ENCODE measurements around the gene SLC10A7. TPM values are rescaled to one million over a fixed set of nuclear protein-coding genes. Genes with fewer than 3 reads are reported as not detected.

SLC10A7 gene
- total and polyA plus RNA-seq, 2 of the 4 experiments (the other 2 are of a cell fraction) = 5.2 to 8.4 TPM

DNA sequence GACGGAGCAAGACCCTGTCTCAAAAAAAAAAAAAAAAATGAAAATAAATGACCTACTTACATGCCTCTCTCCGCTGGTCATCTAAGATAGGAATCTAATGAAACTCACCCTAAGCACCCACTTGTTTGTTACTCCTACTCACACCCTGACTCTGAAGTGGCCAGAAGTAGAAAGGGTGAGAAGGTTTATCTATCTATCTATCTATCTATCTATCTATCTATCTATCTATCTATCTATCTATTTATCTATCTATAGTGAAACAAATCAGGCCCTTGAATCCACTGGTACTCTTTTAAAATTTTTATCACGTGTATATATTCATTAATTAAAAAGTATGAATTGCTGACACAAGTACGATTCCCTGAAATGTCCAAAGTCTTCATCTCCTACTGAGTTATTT is 75.2 kb downstream of the SLC10A7 start:
- no peaks in the 10 kb centered on the region; the same call in 1 of the 2 replicates for H3K9me1 ChIP-seq (ENCODE audit: insufficient read depth, low read length)
- DNase-seq = no peak
- in situ Hi-C loops (cut with MboI; ENCODE audit: low sequenced_read_pairs) = no loop called here
- H3K9ac ChIP-seq (ENCODE audit: low read depth, low read length) = no peak overlapping the region
- no peak overlapping the region for H3K56ac ChIP-seq (ENCODE audit: extremely low read depth, insufficient read depth, low read length)
- no peak overlapping the region for H3K18ac ChIP-seq (ENCODE audit: low read depth, low read length)
- no peak overlapping the region for H2AFZ ChIP-seq (replicated peaks; ENCODE audit: low read length, poor library complexity)
- TF ChIP-seq, protein P1, sequence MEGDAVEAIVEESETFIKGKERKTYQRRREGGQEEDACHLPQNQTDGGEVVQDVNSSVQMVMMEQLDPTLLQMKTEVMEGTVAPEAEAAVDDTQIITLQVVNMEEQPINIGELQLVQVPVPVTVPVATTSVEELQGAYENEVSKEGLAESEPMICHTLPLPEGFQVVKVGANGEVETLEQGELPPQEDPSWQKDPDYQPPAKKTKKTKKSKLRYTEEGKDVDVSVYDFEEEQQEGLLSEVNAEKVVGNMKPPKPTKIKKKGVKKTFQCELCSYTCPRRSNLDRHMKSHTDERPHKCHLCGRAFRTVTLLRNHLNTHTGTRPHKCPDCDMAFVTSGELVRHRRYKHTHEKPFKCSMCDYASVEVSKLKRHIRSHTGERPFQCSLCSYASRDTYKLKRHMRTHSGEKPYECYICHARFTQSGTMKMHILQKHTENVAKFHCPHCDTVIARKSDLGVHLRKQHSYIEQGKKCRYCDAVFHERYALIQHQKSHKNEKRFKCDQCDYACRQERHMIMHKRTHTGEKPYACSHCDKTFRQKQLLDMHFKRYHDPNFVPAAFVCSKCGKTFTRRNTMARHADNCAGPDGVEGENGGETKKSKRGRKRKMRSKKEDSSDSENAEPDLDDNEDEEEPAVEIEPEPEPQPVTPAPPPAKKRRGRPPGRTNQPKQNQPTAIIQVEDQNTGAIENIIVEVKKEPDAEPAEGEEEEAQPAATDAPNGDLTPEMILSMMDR (conservative IDR thresholded peaks at IDR 0.05; ENCODE audit: low read depth, low read length) = no peak
- TF ChIP-seq CHD1 (IDR thresholded peaks at IDR 0.05; ENCODE audit: low read depth, low read length) (no peak), RAD21 (IDR thresholded peaks at IDR 0.05; ENCODE audit: low read length) (no peak), MXI1 (IDR thresholded peaks at IDR 0.05; ENCODE audit: borderline replicate concordance, low read depth, low read length) (no peak), ELK1 (IDR thresholded peaks at IDR 0.05; ENCODE audit: borderline replicate concordance, low read depth, low read length) (no peak), CEBPB (IDR thresholded peaks at IDR 0.05; ENCODE audit: low read depth, low read length) (no peak), RFX5 (IDR thresholded peaks at IDR 0.05; ENCODE audit: low read depth, low read length) (no peak), NFE2L2 (IDR thresholded peaks at IDR 0.05; ENCODE audit: low read depth, low read length) (no peak)
- TF ChIP-seq, protein P2, sequence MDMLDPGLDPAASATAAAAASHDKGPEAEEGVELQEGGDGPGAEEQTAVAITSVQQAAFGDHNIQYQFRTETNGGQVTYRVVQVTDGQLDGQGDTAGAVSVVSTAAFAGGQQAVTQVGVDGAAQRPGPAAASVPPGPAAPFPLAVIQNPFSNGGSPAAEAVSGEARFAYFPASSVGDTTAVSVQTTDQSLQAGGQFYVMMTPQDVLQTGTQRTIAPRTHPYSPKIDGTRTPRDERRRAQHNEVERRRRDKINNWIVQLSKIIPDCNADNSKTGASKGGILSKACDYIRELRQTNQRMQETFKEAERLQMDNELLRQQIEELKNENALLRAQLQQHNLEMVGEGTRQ (IDR thresholded peaks at IDR 0.05; ENCODE audit: low read depth, low read length) = no peak
- H4K8ac ChIP-seq (ENCODE audit: low read depth in 2 of 2, low read length in 2 of 2) = no peak overlapping the region
- no TSS peak for BruUV-seq (replicated peaks)
- ChIA-PET POLR2A (ENCODE audit: unreplicated experiment) (no interaction called here), CTCF (no interaction called here)
- no peak for ATAC-seq (ENCODE audit: low read depth)
- H2AK5ac ChIP-seq (ENCODE audit: low read depth, low read length) = no peak overlapping the region
- no peak overlapping the region for H4K91ac ChIP-seq (ENCODE audit: insufficient read depth, low read depth, low read length)
- H3K9me3 ChIP-seq (ENCODE audit: control insufficient read depth, insufficient read depth, low read length) = no peaks in the 10 kb centered on the region
- no peak overlapping the region for H2BK5ac ChIP-seq (ENCODE audit: low read depth, low read length, poor library complexity, severe bottlenecking)
- H2BK15ac ChIP-seq (ENCODE audit: low read depth, low read length) = no peak overlapping the region
- no peak overlapping the region for H3K4me3 ChIP-seq (ENCODE audit: insufficient read depth, low read depth, low read length)
- H2BK120ac ChIP-seq (ENCODE audit: low read depth, low read length) = no peak overlapping the region
- H2BK20ac ChIP-seq (ENCODE audit: low read depth, low read length) = no peak overlapping the region
- no peak overlapping the region for H3K4ac ChIP-seq (ENCODE audit: low read depth, low read length)
- H3K36me3 ChIP-seq (ENCODE audit: control insufficient read depth, insufficient read depth, low read length) = peaks cover 3% of the 10 kb centered on the region; the same call in 1 of the 2 replicates
- H3K27me3 ChIP-seq (ENCODE audit: control insufficient read depth, insufficient read depth, low read length) = no peaks in the 10 kb centered on the region
- H3K23ac ChIP-seq (ENCODE audit: low read depth, low read length) = no peak overlapping the region
- no peak overlapping the region for H3K4me2 ChIP-seq (ENCODE audit: low read depth, low read length)
- H3K27ac ChIP-seq (ENCODE audit: insufficient read depth, low read length) = no peak overlapping the region
- intact Hi-C loops (cut with micrococcal nuclease) = no loop called here
- no peak overlapping the region for H2AK9ac ChIP-seq (replicated peaks; ENCODE audit: low read depth, low read length, poor library complexity)
- no peak overlapping the region for H4K5ac ChIP-seq (ENCODE audit: low read depth, low read length)
- no CpG with 5 or more reads among the region's 4 CpGs for WGBS, 2 experiments (ENCODE audit: extremely low coverage in 2 of 2, insufficient read length in 1 of 2)
- no peaks in the 10 kb centered on the region for H4K20me1 ChIP-seq (ENCODE audit: insufficient read depth, low read length)
- dilution Hi-C loops (cut with HindIII; ENCODE audit: low sequenced_read_pairs, unreplicated experiment) = no loop called here
- H3K79me1 ChIP-seq (ENCODE audit: low read depth in 1 of 2, low read length in 2 of 2) = peaks cover 0 to 13% of the 10 kb centered on the region in 2 experiments; a peak in 3 of 4 replicates
- H3K4me1 ChIP-seq (ENCODE audit: control insufficient read depth, insufficient read depth, low read length) = peaks cover 2% of the 10 kb centered on the region; the same call in 1 of the 2 replicates
- no peak overlapping the region for H3K14ac ChIP-seq (replicated peaks; ENCODE audit: low read depth, low read length)
